HG03045 (cell line): ENCODE measurements around the gene PLP1.
"Not testable (repeated sequence)": the region's sequence is repeated elsewhere in the genome, so short reads cannot be mapped to it uniquely, and the experiment has no call there.

Source experiments
- ATAC-seq: cut with Tn5 transposase; IDR thresholded peaks from one replicate; pipeline ENCODE4 v1.9.1; 2021; ENCODE audit warnings: mild to moderate bottlenecking, moderate library complexity; ENCODE audit not compliant: unreplicated experiment

The PLP1 gene

DNA sequence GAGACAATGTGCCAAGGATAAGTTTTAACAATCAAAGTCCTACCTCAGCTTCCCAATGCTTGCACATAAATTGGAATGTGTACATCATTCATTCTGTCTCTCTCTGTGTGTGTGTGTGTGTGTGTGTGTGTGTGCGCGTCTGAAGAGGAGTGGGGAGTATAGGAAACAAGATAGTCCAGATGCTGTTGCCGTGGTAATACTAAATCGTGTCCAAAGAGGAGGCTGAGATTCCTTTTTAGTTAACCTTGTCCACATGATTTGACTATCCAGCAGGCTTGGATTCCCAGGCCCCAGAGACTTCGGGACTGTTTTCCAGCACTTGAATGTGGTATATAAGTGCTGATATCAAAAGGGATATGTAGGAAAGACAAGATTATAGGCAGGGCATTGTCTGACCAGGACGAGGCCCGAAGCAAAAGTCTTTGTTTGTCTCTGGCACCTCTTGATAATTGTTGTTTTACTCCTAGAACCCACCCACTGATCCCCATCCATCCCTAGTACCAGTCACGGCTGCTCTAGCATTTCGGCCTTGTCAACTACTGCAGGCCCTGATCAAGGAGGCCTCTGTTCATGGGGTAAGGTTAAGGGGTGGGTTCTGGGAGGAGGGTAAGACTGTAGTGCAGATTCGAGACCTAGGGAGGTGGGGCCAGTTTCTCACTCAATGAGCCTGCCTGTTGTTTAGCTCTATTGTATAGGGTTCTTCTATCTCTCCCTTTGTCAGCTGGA, 3.9 kb downstream of the PLP1 start:
- no peak for ATAC-seq

DNA sequence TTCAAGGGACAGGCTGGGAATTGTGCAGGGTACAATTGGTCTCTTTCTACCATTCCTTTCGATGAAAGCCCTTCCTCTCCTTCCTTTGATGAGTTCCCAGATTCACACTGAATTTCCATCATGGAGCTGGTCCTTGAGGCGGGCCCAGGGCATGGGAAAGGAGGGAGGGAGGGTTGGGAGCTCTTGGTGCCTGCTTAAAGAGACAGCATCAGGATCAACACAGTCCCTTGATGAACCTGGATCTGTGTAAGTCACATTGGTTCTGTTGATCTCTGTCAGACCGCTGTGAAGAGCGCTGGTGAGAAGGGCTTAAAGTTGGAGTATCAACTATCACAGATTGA, 4.4 kb downstream of the PLP1 start:
- no peak for ATAC-seq

- no peak for ATAC-seq
Observed at GRCh38 chrX:103781706-103782105, 5.1 kb downstream of the PLP1 start.

DNA sequence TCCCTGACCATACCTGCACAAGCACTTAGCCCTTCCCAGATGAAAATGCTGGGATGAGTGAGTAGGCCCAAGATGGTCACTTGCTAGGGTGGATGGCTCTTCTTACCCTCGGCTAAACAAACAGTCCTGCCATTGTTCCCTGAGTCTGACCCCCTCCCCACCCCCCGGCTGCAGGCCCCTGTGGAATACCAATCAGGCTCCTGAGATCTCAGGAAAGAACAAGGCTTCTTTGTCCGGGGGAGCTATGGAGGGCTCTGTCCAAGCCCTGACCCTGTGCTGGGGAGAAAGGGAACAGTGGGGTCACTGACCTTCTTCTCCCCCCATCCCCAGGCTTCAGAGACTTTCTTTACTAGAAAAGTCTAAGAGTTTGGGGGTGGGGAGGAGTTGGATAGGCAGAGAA, 6.0 kb downstream of the PLP1 start:
- no peak for ATAC-seq

DNA sequence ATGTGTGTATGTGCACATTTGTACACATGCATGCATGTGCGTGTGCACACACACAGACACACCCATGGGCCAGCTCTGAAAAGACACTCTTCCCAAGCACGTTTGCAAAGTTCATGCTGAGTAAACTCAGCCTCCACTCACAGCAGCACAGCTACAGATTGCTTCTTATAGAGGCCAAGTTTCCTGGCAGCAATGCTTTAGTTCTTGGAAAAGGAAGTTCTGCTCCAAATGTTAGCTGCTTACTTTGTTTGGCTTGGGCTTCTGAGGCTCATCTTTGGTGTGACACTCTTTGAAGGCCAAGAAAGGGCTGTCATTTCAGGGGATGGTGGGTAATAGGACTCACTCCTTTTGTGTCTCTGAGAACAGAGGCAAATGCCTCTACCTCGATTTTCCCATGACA, 6.6 kb downstream of the PLP1 start:
- no peak for ATAC-seq

DNA sequence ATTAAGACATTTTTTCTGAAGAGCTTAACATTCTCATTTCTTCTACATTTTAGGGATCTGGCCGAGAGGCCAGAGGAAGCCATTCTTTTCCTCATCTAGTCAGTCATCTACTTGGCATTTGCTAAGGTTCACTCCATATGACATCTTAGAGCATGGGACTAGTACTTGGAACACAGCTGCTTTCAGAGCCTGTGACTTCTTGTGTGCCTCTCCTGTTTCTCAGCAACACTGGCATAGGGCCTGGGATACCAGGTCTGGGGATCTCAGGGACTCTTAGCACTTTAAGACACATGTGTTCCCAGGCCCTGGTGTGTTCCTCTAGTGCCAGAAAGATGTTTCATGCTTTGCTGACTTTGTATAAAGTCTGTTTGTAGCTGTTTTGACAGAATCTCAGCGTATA, 7.3 kb downstream of the PLP1 start:
- no peak for ATAC-seq

DNA sequence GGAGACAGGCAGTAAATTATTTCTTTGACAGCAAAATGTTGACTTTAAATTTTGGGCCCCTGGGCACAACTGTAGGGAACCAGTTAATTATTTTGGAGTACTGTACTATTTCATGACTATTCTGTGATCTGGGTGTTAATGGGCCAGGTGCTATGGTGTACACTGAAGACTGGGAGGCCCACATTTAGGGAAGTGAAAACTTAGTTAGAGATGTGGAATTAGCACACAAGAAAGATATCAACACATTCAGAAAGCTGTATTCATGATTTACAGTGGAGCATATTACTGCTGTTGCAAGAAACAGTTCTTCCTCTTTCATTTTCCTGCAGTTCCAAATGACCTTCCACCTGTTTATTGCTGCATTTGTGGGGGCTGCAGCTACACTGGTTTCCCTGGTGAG, 12.4 kb downstream of the PLP1 start:
- no peak for ATAC-seq

DNA sequence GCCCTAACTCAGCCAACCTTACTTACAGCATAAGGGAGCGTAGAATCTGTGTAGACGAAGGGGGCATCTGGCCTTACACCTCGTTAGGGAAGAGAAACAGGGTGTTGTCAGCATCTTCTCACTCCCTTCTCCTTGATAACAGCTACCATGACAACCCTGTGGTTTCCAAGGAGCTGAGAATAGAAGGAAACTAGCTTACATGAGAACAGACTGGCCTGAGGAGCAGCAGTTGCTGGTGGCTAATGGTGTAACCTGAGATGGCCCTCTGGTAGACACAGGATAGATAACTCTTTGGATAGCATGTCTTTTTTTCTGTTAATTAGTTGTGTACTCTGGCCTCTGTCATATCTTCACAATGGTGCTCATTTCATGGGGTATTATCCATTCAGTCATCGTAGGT, 14.6 kb downstream of the PLP1 start:
- no peak for ATAC-seq

GRCh38 chrX:103791826-103792485, 15.3 kb downstream of the PLP1 start:
- ATAC-seq, result no peak

GRCh38 chrX:103792916-103793544, 16.4 kb downstream of the PLP1 start:
- no peak for ATAC-seq

- ATAC-seq, result no peak
Observed at GRCh38 chrX:103793545-103793940, 16.9 kb downstream of the PLP1 start.

DNA sequence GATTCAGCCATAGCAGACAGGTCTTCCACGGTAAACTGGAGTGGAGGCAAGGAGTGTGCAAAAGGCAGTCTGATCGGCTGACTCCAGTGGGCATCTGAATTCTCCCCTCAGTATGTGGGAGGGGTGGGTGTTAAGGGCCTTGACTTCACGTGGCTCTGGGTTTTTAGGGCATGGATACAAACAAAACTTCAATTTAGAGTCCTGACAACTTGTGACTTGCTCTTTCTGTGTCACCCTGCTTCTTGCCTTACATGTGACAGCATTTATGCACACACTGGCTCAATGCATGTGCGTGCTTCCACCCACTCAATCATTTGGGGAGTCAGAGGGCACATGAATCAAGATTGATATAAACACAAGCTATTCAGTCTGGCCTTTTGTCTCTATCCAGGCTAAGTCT, 17.5 kb downstream of the PLP1 start:
- no peak for ATAC-seq

DNA sequence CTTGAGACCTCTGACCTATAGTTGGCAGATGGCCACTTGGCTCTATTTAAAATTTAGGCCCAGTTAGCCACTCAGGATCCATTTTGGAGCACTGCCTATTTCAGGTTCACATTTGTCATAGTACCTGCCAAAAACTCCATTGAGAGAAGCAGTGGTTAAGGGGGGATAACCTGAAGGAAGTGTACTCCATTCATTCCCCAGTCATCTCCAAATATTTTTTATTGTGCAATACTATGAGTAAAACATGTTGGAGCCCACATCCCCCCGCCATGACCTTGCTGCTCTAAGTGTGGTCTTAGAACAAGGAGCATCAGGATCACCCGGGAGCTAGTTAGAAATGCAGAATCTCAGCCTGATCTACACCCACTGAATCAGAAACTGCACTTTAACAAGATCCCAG, 21.1 kb downstream of the PLP1 start:
- no peak for ATAC-seq

DNA sequence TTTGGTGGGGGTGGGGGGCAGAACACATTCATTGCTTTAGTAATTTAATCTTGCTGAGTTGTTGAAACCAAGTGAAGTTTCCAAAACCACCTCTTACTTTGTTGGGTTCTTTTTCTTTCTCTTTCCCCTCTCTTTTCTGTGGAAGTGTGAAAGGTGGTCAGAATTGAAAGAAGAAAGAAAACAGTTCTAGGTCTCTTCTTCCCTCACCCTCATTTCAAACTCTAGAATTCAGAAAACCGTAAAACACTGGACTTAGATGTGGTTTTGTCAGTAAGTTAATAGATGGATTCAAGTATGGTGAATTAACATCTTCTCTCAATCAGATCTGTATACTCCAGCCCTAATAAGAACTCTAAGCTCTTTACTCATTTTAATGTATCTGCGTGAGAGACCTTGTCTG, 23.7 kb downstream of the PLP1 start:
- no peak for ATAC-seq

GRCh38 chrX:103805860-103806259, 29.2 kb downstream of the PLP1 start:
- no peak for ATAC-seq

DNA sequence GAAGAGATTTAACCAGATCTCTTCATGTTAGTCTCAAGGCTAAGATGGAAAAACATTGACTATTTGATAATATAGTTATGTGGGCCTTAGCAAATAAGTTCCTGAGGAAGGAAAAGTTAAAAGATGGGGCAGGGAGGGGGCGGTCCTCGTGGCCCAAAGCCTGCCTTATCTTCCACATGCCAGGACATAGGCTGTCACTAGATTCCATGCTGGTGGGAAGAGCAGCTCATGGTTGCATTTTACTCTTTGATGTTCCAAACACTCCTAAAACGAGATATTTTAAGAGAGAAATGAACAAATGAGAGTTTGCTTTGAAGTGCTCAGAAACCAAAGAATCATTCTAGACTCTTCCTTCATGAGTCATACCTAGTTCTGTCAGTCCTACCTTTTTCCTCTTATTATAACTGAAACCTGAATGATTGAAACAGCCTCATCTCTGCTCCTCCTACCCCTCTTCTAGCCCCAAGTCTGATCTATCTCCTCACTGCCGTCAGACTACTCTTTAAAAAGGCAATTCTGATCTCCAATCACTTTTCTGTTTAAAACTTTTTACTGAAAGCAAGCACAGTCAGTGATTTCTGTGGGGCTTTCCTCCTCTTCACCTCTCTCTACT, 30.3 kb downstream of the PLP1 start:
- no peak for ATAC-seq

- no peak for ATAC-seq
Observed at GRCh38 chrX:103811858-103812257, 35.2 kb downstream of the PLP1 start.

GRCh38 chrX:103817101-103817500, 40.5 kb downstream of the PLP1 start:
- ATAC-seq, result not testable (repeated sequence)

DNA sequence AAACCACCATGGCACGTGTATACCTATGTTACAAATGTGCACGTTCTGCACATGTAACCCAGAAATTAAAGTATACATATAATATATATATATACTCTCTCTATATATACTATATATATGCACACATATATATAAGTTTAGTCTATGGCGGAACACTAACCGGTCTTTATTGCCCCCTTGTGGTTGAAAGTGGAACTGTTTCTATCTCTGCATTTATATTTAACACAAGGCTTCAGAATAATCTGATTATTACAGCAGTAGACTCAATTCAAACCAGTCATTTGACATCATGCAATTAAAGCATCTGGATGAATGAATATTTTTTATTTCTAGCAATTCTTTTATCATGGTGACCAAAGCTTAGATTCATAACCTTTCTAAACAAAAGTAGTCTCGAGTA, 40.9 kb downstream of the PLP1 start:
- no peak for ATAC-seq

DNA sequence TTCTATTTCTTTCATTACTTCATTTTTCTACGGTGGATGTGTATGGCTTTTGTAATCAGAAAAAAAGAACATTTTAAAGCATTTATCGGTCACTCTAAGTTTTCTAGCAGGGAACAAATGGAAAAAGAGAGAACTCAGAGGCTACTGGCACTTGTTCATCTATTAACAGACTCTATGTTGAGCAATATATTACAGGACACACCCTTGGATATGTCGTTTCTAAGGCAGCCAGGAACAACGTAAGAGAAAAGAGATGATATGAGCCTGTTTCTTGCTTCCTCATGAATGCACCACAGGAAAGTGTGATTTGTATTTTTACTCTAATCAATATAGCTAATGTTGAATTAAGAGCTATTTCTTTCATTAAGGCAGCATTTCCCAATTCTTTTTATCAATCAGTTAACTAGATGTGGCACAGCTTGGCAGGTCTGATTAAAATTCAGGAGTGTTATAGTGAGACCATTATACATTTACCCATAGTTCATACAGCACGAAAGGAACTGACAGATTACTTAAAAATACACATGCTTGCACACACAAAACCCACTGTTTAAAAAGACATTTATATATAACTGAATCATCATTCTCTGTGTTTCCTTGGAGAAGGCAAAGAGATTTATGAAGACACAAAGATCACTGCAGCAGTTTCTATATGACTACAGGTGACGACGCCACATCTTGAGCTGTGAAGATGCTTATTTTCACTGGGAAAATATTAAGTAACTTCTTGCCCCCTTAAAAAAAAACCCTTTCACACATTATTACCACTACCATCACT, 42.4 kb downstream of the PLP1 start:
- no peak for ATAC-seq

- not testable (repeated sequence) for ATAC-seq
Observed at GRCh38 chrX:103820802-103821201, 44.2 kb downstream of the PLP1 start.
